IMR-90 (cell line): ENCODE measurements around the gene AVPI1. TPM values are rescaled to one million over a fixed set of nuclear protein-coding genes. Genes with fewer than 3 reads are reported as not detected.

Source experiments
- ATAC-seq: fragments of 200-7000 bp; cut with Tn5 transposase; 2 replicates; pipeline ENCODE4 v1.9.1; 2020; ENCODE audit warnings: low read depth, mild to moderate bottlenecking, moderate library complexity
- BruUV-seq: library from RNA; stranded (reverse); fragments of 400-500 nt; replicated peaks from 2 replicates; lab custom pipeline; 2021; lab: Mats Ljungman, UMichigan
- CTCF ChIA-PET: fragments of 300-600 bp; formaldehyde crosslinking; extraction: SDS; loops from one replicate; lab custom pipeline; 2021; ENCODE audit warnings: antibody characterized with exemption; lab: Yijun Ruan, JAX
- POLR2A ChIA-PET: fragments of 300-600 bp; sonication (Branson Sonifier 250); formaldehyde crosslinking; loops from one replicate; lab custom pipeline; 2022; ENCODE audit warnings: antibody characterized with exemption; ENCODE audit not compliant: unreplicated experiment; lab: Charles Lee
- DNase-seq: peaks from one replicate; pipeline ENCODE4 v3.0.0; 2013
- H2AFZ ChIP-seq: replicated peaks from 2 replicates; pipeline ENCODE3; 2013; ENCODE audit warnings: low read length, mild to moderate bottlenecking; ENCODE audit not compliant: poor library complexity
- H2AK5ac ChIP-seq: 2 replicates; pipeline ENCODE4 v1.6.1; 2013; ENCODE audit warnings: low read depth, low read length, inconsistent platforms
- H2AK9ac ChIP-seq: replicated peaks from 2 replicates; pipeline ENCODE3; 2013; ENCODE audit warnings: mild to moderate bottlenecking, low read depth, low read length, moderate library complexity; ENCODE audit not compliant: poor library complexity
- H2BK120ac ChIP-seq: 2 replicates; pipeline ENCODE4 v1.6.1; 2013; ENCODE audit warnings: low read depth, low read length, inconsistent platforms
- H2BK15ac ChIP-seq: 3 replicates; pipeline ENCODE4 v1.6.1; 2013; ENCODE audit warnings: low read depth, low read length, inconsistent platforms
- H2BK20ac ChIP-seq: 2 replicates; pipeline ENCODE4 v1.6.1; 2013; ENCODE audit warnings: low read depth, mild to moderate bottlenecking, inconsistent platforms, low read length, moderate library complexity
- H2BK5ac ChIP-seq: 2 replicates; pipeline ENCODE4 v1.6.1; 2013; ENCODE audit warnings: mild to moderate bottlenecking, low read depth, low read length, inconsistent platforms; ENCODE audit not compliant: poor library complexity, severe bottlenecking
- H3K14ac ChIP-seq: replicated peaks from 2 replicates; pipeline ENCODE4 v1.6.1; 2013; ENCODE audit warnings: low read depth, low read length, inconsistent platforms
- H3K18ac ChIP-seq: 2 replicates; pipeline ENCODE4 v1.6.1; 2013; ENCODE audit warnings: low read depth, low read length, control low read depth
- H3K23ac ChIP-seq: 2 replicates; pipeline ENCODE4 v1.6.1; 2013; ENCODE audit warnings: low read depth, low read length, inconsistent platforms
- H3K27ac ChIP-seq: 2 replicates; pipeline ENCODE4 v1.5.1; 2013; ENCODE audit warnings: mild to moderate bottlenecking, control low read depth, low read length; ENCODE audit not compliant: insufficient read depth
- H3K27me3 ChIP-seq: 2 replicates; pipeline ENCODE4 v1.6.1; 2013; ENCODE audit warnings: low read length; ENCODE audit not compliant: control insufficient read depth, insufficient read depth
- H3K36me3 ChIP-seq: 2 replicates; pipeline ENCODE4 v1.6.1; 2013; ENCODE audit warnings: low read length, mixed read lengths; ENCODE audit not compliant: control insufficient read depth, insufficient read depth
- H3K4ac ChIP-seq: 2 replicates; pipeline ENCODE4 v1.6.1; 2013; ENCODE audit warnings: low read depth, low read length, inconsistent platforms
- H3K4me1 ChIP-seq: 2 replicates; pipeline ENCODE4 v1.6.1; 2013; ENCODE audit warnings: low read length, mixed read lengths; ENCODE audit not compliant: control insufficient read depth, insufficient read depth
- H3K4me2 ChIP-seq: 2 replicates; pipeline ENCODE4 v1.6.1; 2013; ENCODE audit warnings: low read depth, mild to moderate bottlenecking, control low read depth, low read length, moderate library complexity
- H3K4me3 ChIP-seq: 2 replicates; pipeline ENCODE4 v1.5.1; 2013; ENCODE audit warnings: low read depth, mild to moderate bottlenecking, control low read depth, low read length, moderate library complexity; ENCODE audit not compliant: insufficient read depth
- H3K56ac ChIP-seq: 2 replicates; pipeline ENCODE4 v1.6.1; 2013; ENCODE audit warnings: low read length, inconsistent platforms; ENCODE audit not compliant: insufficient read depth; ENCODE audit errors: extremely low read depth
- H3K79me1 ChIP-seq, 2 experiments: 2 replicates each; pipeline ENCODE4 v1.6.1; 2013; ENCODE audit warnings: low read length in 2 of 2, inconsistent platforms in 1 of 2, low read depth in 1 of 2
- H3K9ac ChIP-seq: 2 replicates; pipeline ENCODE4 v1.6.1; 2013; ENCODE audit warnings: low read depth, low read length, control low read depth
- H3K9me1 ChIP-seq: 2 replicates; pipeline ENCODE4 v1.6.1; 2013; ENCODE audit warnings: low read length, inconsistent platforms; ENCODE audit not compliant: insufficient read depth
- H3K9me3 ChIP-seq: 2 replicates; pipeline ENCODE4 v1.6.1; 2013; ENCODE audit warnings: low read length; ENCODE audit not compliant: control insufficient read depth, insufficient read depth
- H4K20me1 ChIP-seq: 2 replicates; pipeline ENCODE4 v1.6.1; 2013; ENCODE audit warnings: low read length, inconsistent platforms; ENCODE audit not compliant: insufficient read depth
- H4K5ac ChIP-seq: 2 replicates; pipeline ENCODE4 v1.6.1; 2013; ENCODE audit warnings: mild to moderate bottlenecking, low read depth, low read length, control low read depth
- H4K8ac ChIP-seq, 2 experiments: 2 replicates each; pipeline ENCODE4 v1.6.1; 2013; ENCODE audit warnings: low read depth in 2 of 2, low read length in 2 of 2, control low read depth in 1 of 2, inconsistent platforms in 1 of 2
- H4K91ac ChIP-seq: 2 replicates; pipeline ENCODE4 v1.6.1; 2013; ENCODE audit warnings: low read depth, low read length, inconsistent platforms; ENCODE audit not compliant: insufficient read depth
- BHLHE40 ChIP-seq: fragments of 150-350 bp; IDR thresholded peaks from 2 replicates; pipeline ENCODE4 v1.6.1; 2016; ENCODE audit warnings: mild to moderate bottlenecking, low read depth, low read length
- CEBPB ChIP-seq: IDR thresholded peaks from 2 replicates; pipeline ENCODE4 v1.6.1; 2012; ENCODE audit warnings: low read depth, low read length, improper control_type of control experiment
- CHD1 ChIP-seq: IDR thresholded peaks from 2 replicates; pipeline ENCODE4 v1.6.1; 2012; ENCODE audit warnings: low read depth, low read length, improper control_type of control experiment
- FOS ChIP-seq: fragments of 150-350 bp; IDR thresholded peaks from 2 replicates; pipeline ENCODE4 v1.6.1; 2016; ENCODE audit warnings: low read depth, low read length
- MAFK ChIP-seq: IDR thresholded peaks from 2 replicates; pipeline ENCODE4 v1.6.1; 2012; ENCODE audit warnings: low read depth, low read length, improper control_type of control experiment
- MAZ ChIP-seq: IDR thresholded peaks from 2 replicates; pipeline ENCODE4 v1.6.1; 2012; ENCODE audit warnings: low read depth, mild to moderate bottlenecking, low read length, improper control_type of control experiment, moderate library complexity, borderline replicate concordance
- MXI1 ChIP-seq: IDR thresholded peaks from 2 replicates; pipeline ENCODE4 v1.6.1; 2012; ENCODE audit warnings: low read depth, mild to moderate bottlenecking, low read length, moderate library complexity, borderline replicate concordance
- NFE2L2 ChIP-seq: fragments of 150-350 bp; IDR thresholded peaks from 2 replicates; pipeline ENCODE4 v1.6.1; 2016; ENCODE audit warnings: low read depth, mild to moderate bottlenecking, low read length
- POLR2A ChIP-seq: IDR thresholded peaks from 2 replicates; pipeline ENCODE4 v1.6.1; 2012; ENCODE audit warnings: mild to moderate bottlenecking, low read depth, low read length
- RAD21 ChIP-seq: IDR thresholded peaks from 2 replicates; pipeline ENCODE4 v1.6.1; 2012; ENCODE audit warnings: low read length, improper control_type of control experiment
- RCOR1 ChIP-seq: IDR thresholded peaks from 2 replicates; pipeline ENCODE4 v1.6.1; 2012; ENCODE audit warnings: mild to moderate bottlenecking, low read length, improper control_type of control experiment; ENCODE audit not compliant: insufficient replicate concordance
- RFX5 ChIP-seq: IDR thresholded peaks from 2 replicates; pipeline ENCODE4 v1.8.0; 2012; ENCODE audit warnings: low read depth, mild to moderate bottlenecking, low read length, moderate library complexity
- SMC3 ChIP-seq: fragments of 150-350 bp; IDR thresholded peaks from 2 replicates; pipeline ENCODE4 v1.6.1; 2016; ENCODE audit warnings: low read depth, mild to moderate bottlenecking, antibody characterized with exemption, low read length, moderate library complexity
- WGBS, 2 experiments: methylation state at CpG; one replicate each; pipeline versions ENCODE4 v1.1.5 to v1.1.7; 2013; ENCODE audit warnings: missing lambda C conversion rate in 2 of 2; ENCODE audit not compliant: insufficient read length in 1 of 2; ENCODE audit errors: extremely low coverage in 2 of 2; 5-methylcytosine and 5-hydroxymethylcytosine counted together
- dilution Hi-C: fragments of 300-500 bp; cut with HindIII; formaldehyde crosslinking; loops from one replicate; pipeline ENCODE4 v1.14.3; 2018; ENCODE audit warnings: low sequenced_read_pairs; ENCODE audit not compliant: unreplicated experiment
- in situ Hi-C: fragments of 300-500 bp; cut with MboI; formaldehyde crosslinking; loops from 3 replicates; pipeline ENCODE4 v1.14.3; 2019; ENCODE audit warnings: low sequenced_read_pairs, inconsistent platforms, mixed read lengths
- intact Hi-C: fragments of 100-400 bp; cut with micrococcal nuclease; formaldehyde crosslinking; loops from 2 replicates; pipeline ENCODE4 v1.10.0; 2022
- polyA plus RNA-seq, 3 experiments: library from polyadenylated mRNA; depleted of rRNA; stranded (reverse); fragments of >200 nt; gene quantifications; 2 replicates each; pipeline ENCODE4 v1.2.3, GENCODE V29; 2012; ENCODE audit warnings: low replicate concordance in 1 of 3
- total RNA-seq: library from RNA; depleted of rRNA; stranded (reverse); fragments of >200 nt; gene quantifications from 2 replicates; pipeline ENCODE4 v1.2.3, GENCODE V29; 2012
- TF ChIP-seq, protein P1 (sequence below): conservative IDR thresholded peaks from 2 replicates; pipeline ENCODE4 v1.5.1; 2012; ENCODE audit warnings: mild to moderate bottlenecking, low read depth, low read length, improper control_type of control experiment
- TF ChIP-seq, protein P2 (sequence below): fragments of 150-350 bp; IDR thresholded peaks from 2 replicates; pipeline ENCODE4 v1.6.1; 2016; ENCODE audit warnings: low read depth, mild to moderate bottlenecking, low read length, moderate library complexity, borderline replicate concordance
- TF ChIP-seq, protein P3 (sequence below): fragments of 150-350 bp; IDR thresholded peaks from 2 replicates; pipeline ENCODE4 v1.6.1; 2017; ENCODE audit warnings: mild to moderate bottlenecking, antibody characterized with exemption, low read length, low read depth

AVPI1 gene
- total and polyA plus RNA-seq, 2 of the 4 experiments (the other 2 are of a cell fraction): 26.7 to 29.8 TPM

GRCh38 chr10:97723001-97723400 is 36.0 kb upstream of the AVPI1 start:
- H3K9me3 ChIP-seq: no peaks in the 10 kb centered on the region
- no peak overlapping the region for H2AFZ ChIP-seq
- H3K4me2 ChIP-seq: no peak overlapping the region
- 0 out of 2 replicates have a peak overlapping the region, but pooled peaks have one; percentile 1 for H3K23ac ChIP-seq
- in situ Hi-C loops: no loop called here
- no peak overlapping the region for H2BK20ac ChIP-seq
- H3K4me1 ChIP-seq: peaks cover 16% of the 10 kb centered on the region
- no peak overlapping the region for H2AK5ac ChIP-seq
- ATAC-seq (no peak), DNase-seq (no peak)
- TF ChIP-seq SMC3 (no peak), CHD1 (no peak), RFX5 (no peak), FOS (no peak), POLR2A (no peak), MXI1 (no peak), NFE2L2 (no peak), MAFK (no peak), RCOR1 (no peak), CEBPB (no peak), RAD21 (no peak), MAZ (no peak), BHLHE40 (no peak)
- TF ChIP-seq, protein P1, sequence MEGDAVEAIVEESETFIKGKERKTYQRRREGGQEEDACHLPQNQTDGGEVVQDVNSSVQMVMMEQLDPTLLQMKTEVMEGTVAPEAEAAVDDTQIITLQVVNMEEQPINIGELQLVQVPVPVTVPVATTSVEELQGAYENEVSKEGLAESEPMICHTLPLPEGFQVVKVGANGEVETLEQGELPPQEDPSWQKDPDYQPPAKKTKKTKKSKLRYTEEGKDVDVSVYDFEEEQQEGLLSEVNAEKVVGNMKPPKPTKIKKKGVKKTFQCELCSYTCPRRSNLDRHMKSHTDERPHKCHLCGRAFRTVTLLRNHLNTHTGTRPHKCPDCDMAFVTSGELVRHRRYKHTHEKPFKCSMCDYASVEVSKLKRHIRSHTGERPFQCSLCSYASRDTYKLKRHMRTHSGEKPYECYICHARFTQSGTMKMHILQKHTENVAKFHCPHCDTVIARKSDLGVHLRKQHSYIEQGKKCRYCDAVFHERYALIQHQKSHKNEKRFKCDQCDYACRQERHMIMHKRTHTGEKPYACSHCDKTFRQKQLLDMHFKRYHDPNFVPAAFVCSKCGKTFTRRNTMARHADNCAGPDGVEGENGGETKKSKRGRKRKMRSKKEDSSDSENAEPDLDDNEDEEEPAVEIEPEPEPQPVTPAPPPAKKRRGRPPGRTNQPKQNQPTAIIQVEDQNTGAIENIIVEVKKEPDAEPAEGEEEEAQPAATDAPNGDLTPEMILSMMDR: no peak
- TF ChIP-seq, protein P2, sequence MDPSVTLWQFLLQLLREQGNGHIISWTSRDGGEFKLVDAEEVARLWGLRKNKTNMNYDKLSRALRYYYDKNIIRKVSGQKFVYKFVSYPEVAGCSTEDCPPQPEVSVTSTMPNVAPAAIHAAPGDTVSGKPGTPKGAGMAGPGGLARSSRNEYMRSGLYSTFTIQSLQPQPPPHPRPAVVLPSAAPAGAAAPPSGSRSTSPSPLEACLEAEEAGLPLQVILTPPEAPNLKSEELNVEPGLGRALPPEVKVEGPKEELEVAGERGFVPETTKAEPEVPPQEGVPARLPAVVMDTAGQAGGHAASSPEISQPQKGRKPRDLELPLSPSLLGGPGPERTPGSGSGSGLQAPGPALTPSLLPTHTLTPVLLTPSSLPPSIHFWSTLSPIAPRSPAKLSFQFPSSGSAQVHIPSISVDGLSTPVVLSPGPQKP: no peak
- TF ChIP-seq, protein P3, sequence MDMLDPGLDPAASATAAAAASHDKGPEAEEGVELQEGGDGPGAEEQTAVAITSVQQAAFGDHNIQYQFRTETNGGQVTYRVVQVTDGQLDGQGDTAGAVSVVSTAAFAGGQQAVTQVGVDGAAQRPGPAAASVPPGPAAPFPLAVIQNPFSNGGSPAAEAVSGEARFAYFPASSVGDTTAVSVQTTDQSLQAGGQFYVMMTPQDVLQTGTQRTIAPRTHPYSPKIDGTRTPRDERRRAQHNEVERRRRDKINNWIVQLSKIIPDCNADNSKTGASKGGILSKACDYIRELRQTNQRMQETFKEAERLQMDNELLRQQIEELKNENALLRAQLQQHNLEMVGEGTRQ: no peak
- H3K27ac ChIP-seq: no peak overlapping the region
- H2BK15ac ChIP-seq: no peak overlapping the region
- no peak overlapping the region for H2AK9ac ChIP-seq
- intact Hi-C loops: no loop called here
- H3K4me3 ChIP-seq: no peak overlapping the region
- BruUV-seq: no TSS peak
- H4K91ac ChIP-seq: no peak overlapping the region
- WGBS, 2 experiments: 80% methylated on average over 1 of the region's 3 CpGs; no CpG with 5 or more reads in 1 of the 2 experiments
- no peak overlapping the region for H3K18ac ChIP-seq
- no peak overlapping the region for H3K56ac ChIP-seq
- H4K8ac ChIP-seq: no peak overlapping the region
- H3K79me1 ChIP-seq: peaks cover 12 to 31% of the 10 kb centered on the region in 2 experiments
- no peak overlapping the region for H3K4ac ChIP-seq
- ChIA-PET CTCF (interaction anchor here (2.1 kb wide), 1 partner anchor 14 kb away, joined by 9 read pairs; no protein-coding TSS in a partner anchor), POLR2A (interaction anchor here (0.5 kb wide), 1 partner anchor 299 kb away, joined by 3 read pairs; no protein-coding TSS in a partner anchor)
- H4K5ac ChIP-seq: no peak overlapping the region
- H3K14ac ChIP-seq: no peak overlapping the region
- no peaks in the 10 kb centered on the region for H3K27me3 ChIP-seq
- no peak overlapping the region for H2BK120ac ChIP-seq
- peaks cover 14% of the 10 kb centered on the region for H4K20me1 ChIP-seq
- peaks cover 14% of the 10 kb centered on the region for H3K36me3 ChIP-seq
- dilution Hi-C loops: no loop called here
- no peak overlapping the region for H3K9ac ChIP-seq
- H2BK5ac ChIP-seq: no peak overlapping the region
- H3K9me1 ChIP-seq: peaks cover 5% of the 10 kb centered on the region; the same call in 1 of the 2 replicates
